GM21528 (cell line): ENCODE measurements around the gene BPI.
"Not testable (repeated sequence)": the region's sequence is repeated elsewhere in the genome, so short reads cannot be mapped to it uniquely, and the experiment has no call there.

Experiments used
- ATAC-seq: cut with Tn5 transposase; IDR thresholded peaks from one replicate; pipeline ENCODE4 v1.9.1; 2021; ENCODE audit warnings: mild to moderate bottlenecking, moderate library complexity; ENCODE audit not compliant: unreplicated experiment, low FRiP score

The BPI gene

DNA sequence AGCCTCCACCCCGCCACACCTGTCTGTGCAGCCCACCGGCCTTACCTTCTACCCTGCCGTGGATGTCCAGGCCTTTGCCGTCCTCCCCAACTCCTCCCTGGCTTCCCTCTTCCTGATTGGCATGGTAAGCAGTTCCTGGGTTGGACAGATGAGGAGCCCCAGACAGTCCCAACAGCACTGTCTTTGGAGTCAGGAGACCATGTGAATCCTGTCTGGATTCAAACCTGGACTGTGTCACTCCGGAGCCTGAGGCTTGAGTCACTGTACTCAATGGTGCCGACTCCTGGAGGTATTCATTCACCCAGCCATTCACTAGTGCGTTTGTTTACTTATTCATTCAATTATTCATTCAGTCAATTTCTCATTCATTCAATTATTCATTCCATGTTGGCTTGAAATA lies 22.4 kb downstream of the BPI start:
- no peak for ATAC-seq

DNA sequence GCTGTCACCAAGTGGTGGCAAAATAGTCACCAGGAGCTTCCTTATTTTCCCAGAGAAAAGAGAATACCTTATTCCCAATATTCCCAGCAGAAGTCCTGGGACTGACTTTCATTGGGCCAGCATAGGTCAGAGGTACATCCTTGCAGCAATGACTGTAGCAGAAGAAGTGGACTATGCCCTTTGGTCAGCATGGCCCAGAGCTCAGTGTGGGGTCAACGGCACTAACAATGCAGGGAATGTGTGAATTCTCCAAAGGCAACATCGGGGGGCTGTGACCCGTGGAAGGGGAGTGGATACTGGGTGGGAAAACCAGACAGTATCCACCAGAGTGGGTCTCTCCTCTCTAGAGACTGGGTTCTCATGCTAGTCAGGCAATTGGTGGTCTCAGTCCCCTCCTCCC lies 26.7 kb downstream of the BPI start:
- ATAC-seq: no peak

DNA sequence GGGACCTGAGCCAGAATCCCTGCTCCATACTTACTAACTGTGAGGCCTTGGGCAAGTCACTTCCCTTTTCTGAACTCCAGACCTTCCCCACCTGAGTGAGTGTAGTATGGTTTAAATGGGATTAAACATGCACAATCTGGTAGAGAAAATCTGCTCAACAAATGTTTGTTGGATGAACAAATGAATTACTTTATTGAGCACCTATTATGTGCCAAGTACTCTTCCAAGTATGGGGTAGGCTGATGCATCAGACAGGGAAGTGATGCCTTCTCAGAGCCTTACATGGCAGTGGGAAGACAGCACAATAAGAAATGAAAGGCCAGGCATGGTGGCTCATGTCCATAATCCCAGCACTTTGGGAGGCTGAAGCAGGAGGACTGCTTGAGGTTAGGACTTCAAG lies 27.3 kb downstream of the BPI start:
- ATAC-seq: no peak

DNA sequence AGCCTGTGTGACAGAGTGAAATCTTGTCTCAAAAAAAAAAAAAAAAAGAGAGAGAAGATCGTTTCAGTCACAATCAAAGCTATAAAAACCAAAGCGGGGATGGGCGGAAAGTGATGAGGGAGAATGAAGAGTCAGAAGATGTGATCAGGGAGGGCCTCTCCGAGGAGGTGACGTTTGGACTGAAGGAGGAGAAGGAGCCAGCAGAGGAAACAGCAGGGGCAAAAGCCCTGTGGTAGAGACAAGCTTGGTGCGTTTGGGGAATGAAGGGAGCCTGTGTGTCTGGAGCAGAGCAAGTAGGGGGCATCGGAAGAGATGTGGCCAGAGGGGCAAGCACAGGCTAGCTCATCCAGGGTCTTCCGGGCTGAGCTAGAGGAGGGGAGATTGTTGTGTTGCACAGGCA lies 27.9 kb downstream of the BPI start:
- ATAC-seq: no peak

DNA sequence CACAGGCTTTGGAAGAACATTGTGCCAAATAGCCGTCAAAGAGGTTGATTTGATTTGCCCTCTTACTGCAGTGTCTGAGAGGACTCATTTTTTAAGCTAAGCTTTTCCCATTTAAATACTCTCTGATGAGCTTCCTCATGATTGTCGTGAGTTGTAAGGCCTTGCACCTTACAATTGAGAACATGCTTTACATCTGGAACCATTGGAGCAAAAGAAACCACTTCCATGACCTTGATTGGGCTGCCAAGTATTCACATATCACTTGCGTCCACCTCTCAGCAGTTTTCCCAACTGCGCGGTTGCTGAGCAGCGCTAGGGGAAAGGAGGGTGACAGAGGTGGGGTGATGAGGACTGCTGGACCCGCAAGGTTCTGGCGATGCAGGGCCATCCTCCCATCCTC lies 30.1 kb downstream of the BPI start:
- no peak for ATAC-seq

DNA sequence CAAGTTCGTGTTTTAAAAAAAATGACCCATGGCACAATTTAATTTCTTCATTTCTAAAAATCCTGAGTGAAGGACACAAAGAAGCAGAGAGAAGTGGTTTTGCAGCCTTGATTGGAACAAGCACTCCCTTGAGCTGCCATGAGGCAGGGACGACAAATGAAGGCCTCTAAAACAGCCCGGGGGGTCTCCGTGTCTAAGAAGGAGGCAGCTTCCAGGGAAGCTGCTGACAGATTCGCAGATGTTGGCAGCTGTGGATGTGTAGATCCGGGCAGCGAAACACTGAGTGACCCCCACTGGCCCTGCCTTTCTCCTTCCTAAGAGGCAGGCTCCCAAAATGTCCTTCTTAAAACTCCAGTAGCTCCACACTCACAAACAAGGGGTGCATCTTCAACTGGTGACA lies 32.8 kb downstream of the BPI start:
- ATAC-seq: no peak

DNA sequence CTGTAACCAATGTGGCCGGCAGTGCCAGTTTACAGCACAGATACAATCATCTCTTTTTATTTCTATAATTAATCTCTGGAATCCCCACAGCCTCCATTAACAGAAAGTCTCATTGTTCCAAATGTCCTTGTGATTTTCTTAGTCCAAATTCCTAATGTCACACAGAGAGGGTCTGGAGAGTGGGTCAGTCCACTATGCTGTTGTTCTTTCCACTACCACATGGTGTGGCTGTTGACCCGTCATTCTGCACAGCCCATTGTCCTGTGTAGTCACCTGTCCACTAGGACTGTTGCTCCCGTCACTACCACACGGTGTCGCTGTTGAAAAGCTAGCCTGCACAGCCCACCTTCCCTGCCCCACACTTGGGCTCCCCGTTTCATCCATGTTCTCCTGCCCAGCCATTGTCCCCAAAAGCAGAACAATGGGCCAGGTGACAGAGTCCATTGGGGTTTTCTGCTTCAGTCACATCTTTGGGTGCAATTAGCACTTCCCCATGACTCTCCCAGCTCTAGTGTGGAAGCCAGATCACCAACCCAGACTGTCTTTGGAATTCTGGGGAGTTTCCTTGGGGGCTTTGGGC lies 33.7 kb downstream of the BPI start:
- no peak for ATAC-seq

DNA sequence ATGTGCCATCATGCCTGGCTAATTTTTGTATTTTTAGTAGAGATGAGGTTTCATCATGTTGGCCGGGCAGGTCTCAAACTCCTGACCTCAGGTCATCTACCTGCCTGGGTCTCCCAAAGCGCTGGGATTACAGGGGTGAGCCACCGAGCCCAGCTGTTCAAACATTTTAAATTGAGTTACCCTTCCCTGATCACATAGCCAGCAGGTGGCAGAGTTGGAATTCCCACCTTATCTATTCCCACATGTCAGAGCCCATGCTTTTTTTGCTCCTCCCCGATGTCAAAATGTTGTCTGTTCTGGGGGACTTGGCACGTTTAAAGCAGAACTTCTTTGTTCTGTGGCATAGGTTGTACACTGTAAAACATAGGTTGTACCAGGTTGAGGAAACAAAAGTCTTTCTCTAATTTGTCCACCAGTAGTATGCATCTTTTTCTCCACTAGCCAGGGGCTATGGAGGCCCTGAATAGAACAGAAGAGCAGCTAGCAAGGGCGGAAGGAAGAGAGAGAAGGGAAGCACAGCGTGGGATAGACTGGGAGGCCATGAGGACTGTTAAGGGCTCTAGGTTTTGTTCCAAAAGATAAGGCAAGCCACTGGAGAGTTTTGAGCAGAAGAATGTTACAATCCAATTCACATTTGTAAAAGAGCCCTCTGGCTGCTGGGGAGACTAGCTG lies 35.0 kb downstream of the BPI start:
- no peak for ATAC-seq

DNA sequence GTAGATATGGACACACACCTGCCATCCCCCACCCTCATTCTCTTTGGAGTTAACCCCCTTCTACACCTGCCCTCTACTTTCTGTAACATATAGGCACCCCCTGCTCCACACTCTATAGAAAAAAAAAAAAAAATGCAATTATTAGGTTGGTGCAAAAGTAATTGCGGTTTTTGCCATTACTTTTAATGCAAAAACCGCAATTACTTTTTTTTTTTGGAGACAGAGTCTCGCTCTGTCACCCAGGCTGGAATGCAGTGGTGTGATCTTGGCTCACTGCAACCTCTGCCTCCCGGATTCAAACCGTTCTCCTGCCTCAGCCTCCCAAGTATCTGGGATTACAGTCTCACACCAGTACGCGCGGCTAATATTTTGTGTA lies 35.6 kb downstream of the BPI start:
- ATAC-seq: not testable (repeated sequence)

DNA sequence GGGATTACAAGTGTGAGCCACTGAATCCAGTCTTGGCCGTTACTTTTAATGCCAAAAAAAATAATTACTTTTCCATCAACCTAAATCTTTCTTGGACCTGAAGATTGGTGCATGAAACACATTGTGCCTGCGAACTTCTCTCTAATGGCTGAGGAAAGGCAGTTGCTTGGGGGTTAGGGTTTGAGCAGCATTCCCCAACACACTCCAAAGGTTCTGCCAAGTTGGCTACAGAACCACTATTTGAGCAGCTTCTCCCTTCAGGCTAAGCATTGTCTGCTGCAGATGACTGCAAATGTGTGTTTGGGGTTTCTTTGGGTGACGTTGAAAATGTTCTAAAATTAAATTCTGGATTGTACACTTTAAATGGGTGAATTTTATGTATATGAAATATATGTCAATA lies 36.0 kb downstream of the BPI start:
- ATAC-seq: no peak

DNA sequence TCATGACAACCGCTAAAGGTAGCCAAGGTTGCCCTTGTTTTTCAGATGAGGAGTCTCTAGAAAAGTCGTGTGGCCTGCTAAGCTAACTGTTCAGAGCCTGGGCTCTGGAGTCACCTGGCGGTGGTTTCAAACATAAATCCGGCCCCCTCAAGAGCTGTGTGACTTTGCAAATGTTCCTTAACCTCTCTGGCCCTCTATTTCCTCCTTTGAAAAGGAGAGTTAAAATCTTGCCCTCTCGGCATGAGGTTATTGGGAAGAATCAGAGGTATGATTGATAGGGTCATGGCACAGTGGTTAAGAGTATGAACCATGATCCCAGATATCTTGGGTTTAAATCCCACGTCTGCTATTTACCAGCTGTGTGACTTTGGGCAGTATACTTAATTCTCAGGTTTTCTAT lies 36.7 kb downstream of the BPI start:
- ATAC-seq: no peak

DNA sequence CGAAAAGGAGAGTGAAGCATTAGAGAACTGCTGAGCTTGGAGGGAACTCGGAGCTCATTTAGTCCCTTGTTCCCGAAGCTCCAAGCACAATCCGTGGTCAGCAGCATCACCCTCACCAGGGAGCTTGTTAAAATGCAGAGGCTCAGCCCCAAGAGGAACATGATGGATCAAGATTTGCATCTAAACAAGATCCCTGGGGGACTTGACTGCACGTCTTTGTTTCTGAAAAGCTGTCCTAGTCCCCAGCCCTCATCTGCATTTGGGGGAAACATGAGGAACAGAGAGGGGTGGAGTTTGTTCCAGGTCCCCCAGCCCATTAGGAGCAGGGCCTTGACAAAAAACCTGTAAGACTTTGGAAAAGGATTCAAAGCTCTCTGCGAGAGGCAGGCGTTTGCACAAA lies 38.3 kb downstream of the BPI start:
- no peak for ATAC-seq

DNA sequence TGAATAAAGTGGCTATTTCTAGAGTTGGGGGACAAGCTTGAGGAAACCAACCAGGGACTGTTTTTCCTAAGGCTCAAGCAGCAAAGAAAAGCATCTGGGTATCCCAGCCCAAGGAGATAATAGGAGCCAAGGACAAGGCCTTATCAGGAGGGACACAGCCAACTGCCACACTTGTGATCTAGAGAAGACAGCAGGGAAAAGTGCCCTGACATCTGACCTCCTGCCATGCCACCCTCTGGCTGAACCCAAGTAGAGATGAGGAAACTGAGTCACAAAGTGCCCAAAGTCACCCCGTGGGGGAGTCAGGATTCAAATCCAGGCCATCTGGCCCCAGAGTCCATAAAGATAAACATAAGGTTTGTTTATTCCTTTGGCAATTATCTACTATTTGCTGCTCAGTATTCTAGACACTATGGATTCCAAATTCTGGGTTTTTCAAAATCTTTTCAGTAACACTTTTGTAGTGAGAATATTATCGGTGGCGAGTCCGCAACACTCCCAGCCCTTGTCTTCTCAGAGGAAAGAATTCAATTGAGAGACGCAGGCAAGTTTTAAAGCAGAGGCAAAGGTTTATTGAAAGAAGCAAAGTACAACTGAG lies 38.9 kb downstream of the BPI start:
- ATAC-seq: no peak

DNA sequence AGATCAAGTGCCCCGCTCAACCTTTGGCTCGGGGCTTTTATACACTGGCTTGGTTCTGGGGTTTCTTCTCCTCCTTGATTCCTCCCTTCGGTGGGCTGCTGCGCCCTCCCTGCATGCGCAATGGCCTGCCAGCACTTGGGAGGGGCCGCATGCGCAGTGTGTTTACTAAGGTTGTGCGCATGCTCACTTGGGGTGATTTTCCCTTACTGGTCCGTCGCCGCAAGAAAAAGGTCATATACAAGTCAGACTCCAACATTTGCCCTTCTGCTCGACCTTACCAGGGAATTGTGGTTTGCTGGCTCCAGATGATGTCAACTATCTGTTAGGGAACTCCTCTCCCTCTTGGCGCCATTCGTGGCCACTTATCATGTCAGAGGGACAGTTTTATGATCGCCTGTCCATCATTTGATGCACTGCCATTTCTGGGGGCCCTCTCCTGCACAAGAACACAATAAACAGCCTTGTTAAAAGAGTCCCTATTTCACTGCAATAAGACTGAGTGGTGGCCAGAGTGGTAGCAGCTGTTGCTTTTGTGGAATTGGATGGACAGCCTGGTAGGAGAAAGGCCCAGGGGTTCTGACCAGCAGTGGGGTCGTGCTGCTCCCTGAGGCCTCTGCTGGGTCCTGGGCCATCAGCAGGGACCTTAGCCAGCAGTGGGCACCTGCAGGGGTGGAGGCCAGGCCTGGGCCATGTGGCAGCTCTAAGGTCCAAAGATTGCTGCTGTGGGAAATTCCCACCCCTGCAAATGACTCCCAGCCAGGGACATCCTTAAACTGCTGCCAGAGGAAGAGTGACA lies 39.6 kb downstream of the BPI start:
- ATAC-seq: no peak

DNA sequence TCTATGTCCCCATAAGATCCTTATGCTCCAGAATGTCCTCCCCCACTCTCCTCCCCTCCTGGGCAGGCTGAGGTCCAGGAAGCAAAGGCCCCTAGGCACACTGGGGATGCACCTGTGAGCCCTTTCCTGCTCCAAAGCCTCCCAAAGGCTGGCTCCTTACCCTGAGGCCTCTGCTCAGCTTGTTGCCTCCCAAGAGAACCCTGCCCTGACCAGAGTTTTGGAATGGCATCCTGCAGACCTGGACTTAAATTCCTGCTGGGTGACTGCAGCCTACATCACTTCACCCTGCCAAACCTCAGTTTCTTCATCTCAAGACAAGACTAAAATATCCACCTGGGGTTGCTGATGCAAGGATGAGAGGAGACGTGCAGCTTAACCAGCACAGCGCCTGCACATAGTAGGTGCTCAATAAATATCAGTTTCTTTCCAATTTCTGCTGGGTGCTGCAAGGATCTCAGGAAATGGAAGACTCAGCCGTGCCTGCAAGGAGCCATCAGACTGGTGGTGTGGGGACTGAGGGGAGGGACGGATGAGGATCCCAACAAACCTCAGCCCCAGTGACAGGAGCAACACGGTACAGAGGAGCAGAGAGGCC lies 40.2 kb downstream of the BPI start:
- ATAC-seq: no peak

DNA sequence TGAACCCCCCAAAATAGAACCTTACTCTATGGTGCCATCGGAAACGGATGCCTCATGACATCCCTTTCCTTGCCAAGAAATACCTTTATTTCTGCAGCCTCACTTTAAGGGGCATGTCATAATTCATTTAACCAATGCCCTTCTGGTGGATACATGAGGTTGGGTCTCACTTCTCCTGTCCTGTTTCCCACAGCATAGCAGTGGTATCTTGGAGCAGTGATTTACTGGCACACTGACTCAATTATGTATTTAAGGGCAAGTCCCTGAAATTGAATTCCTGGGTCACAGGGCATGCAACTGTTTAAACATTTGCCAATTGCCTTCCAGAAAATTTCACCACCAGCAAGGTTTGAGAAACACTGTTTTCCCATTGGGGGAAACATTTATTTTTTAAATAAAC lies 41.7 kb downstream of the BPI start:
- ATAC-seq: no peak

DNA sequence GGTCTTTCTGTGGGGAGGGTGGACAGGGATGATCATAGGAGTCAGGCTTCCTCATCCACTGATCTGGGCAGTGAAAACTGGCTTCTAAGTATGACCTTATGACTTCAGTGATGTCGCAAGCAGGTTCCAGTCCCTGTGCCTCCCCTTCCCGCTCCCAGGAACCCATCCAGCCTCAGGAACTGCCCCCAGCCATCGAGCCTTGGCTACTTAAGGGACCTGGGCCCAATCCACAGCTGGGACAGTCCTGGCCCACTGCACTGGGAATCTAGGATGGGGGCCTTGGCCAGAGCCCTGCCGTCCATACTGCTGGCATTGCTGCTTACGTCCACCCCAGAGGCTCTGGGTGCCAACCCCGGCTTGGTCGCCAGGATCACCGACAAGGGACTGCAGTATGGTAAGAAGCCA lies 42.3 kb downstream of the BPI start, which contains the start of gene LBP:
Gene LBP, plus strand, starts transcription at position 236 of the 405 bp plus-strand sequence. Its CDS starts 35 bp downstream, at position 271.
- ATAC-seq: no peak

DNA sequence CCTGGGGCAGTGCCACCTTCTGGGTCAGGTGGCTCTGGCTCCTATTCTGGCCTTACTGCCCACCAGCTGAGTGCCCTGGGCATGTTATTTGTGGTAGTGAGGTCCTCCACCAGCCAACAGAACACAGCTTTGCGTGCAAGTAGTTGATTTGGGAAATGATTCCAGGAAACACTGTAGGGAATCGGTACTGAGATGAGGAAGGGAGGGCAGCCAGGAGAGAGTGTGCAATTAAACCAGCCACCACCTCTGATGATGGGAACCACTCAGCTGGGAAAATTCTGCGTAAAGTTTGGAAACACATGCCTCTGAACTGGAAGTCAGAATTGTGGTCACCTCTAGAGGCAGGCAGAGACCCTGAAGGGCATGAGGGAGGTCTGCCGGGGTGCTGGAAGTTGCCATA lies 42.8 kb downstream of the BPI start:
- ATAC-seq: no peak

DNA sequence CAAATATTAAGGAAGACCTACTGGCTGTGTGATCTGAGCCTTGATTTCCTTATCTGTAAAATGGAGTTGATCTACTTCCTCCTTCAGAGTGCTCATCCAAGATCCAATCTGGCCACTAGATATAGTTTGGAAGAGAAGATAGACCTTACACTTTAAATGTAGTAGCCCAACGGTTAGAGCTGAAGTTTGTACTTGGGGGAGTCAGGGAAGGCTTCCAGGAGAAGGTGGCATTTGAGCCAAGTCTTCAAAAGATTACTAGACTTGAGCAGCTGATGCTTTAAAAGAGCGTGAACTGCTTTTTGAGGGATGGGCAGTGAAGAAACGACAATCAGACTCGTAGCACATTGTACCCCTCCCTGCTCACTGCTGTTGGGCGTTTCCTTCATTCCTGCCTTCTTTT lies 45.9 kb downstream of the BPI start:
- ATAC-seq: no peak

DNA sequence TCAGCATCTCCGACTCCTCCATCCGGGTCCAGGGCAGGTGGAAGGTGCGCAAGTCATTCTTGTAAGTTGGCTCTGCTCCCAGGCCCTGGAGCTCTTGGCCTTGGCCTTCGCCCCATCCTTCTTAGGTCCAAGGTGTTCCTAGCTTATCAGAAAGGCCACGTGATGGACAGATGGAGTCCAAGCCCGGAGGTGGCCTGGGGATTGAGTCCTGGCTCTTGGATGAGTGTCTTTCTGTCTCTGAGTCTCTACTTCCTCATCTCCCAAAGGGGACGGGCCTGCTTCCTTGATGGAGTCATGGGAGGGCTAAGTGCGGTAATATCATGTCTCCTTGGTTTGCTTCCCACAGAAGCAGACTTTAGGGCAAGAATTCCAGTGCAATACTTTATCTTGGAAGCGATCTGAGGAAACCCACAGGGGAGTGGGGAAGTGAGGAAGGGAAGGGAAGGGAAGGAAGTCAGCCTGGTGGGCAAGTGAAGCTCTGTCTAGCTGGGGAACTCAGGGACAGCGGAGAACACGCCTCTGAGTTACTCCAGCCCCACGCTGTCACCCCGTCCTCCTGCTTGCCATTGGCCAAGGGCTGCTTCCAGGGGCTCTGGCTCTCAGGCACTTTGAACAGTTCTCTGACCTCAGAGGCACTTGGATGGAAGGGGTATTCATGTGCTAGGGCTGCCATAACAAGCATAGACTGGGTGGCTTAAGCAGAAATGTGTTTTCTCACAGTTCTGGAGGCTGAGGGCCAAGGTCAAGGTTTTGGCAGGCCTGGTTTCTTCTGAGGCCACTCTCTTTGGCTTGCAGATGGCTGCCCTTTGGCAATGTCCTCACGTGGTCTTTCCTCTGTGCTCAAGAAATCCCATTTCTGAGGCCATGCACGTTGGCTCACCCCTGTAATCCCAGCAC lies 47.2 kb downstream of the BPI start:
- no peak for ATAC-seq
